ENCODE results near the gene TLR4. TPM values are rescaled to one million over a fixed set of nuclear protein-coding genes. Genes with fewer than 3 reads are reported as not detected.

Gene TLR4
- total RNA-seq, 1 donor, result 46.7 TPM

DNA sequence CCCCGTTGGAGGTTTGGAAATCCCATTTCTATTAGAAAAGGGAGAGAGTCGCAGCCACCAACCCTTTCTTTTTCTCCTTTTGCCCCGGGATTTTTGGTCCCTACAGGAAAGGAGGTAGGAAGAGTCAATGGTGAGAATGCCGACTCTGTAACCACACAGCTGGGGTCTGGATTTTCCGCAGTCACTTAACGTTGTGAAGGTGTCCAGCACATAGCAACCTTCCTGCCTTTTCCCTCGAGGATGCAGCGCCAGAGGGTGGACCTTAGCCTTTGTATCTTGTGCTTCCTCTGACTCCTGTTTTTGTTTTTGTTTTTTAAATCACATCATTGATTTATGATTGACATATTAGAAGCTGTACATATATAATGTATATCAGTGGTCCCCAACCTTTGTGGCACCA lies 41.4 kb downstream of the TLR4 start:
- Histone ChIP-seq H3K79me2 (ENCODE audit: insufficient read depth, low read length) (no peaks in the 10 kb centered on the region), H3K36me3 (ENCODE audit: insufficient read depth, low read length) (no peaks in the 10 kb centered on the region), H4K20me1 (ENCODE audit: insufficient read depth, low read length) (no peaks in the 10 kb centered on the region), H3K9me3 (ENCODE audit: low read depth, low read length) (no peaks in the 10 kb centered on the region), H2AFZ (ENCODE audit: low read length) (peak overlapping the region; percentile 97), H3K4me2 (ENCODE audit: insufficient read depth, low read length) (peak overlapping the region; percentile 91), H3K27me3 (ENCODE audit: insufficient read depth, low read length) (peaks cover 2% of the 10 kb centered on the region), H3K4me3 (ENCODE audit: insufficient read depth, low read length) (peak overlapping the region; percentile 75), H3K27ac (ENCODE audit: low read depth, low read length) (no peak overlapping the region), H3K4me1 (ENCODE audit: insufficient read depth, low read length) (peaks cover 7% of the 10 kb centered on the region)
- TF ChIP-seq, protein P1, sequence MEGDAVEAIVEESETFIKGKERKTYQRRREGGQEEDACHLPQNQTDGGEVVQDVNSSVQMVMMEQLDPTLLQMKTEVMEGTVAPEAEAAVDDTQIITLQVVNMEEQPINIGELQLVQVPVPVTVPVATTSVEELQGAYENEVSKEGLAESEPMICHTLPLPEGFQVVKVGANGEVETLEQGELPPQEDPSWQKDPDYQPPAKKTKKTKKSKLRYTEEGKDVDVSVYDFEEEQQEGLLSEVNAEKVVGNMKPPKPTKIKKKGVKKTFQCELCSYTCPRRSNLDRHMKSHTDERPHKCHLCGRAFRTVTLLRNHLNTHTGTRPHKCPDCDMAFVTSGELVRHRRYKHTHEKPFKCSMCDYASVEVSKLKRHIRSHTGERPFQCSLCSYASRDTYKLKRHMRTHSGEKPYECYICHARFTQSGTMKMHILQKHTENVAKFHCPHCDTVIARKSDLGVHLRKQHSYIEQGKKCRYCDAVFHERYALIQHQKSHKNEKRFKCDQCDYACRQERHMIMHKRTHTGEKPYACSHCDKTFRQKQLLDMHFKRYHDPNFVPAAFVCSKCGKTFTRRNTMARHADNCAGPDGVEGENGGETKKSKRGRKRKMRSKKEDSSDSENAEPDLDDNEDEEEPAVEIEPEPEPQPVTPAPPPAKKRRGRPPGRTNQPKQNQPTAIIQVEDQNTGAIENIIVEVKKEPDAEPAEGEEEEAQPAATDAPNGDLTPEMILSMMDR (IDR thresholded peaks at IDR 0.05; ENCODE audit: extremely low read depth, low read depth, low read length), result no peak
- DNase-seq (ENCODE audit: insufficient read length, low spot score, missing footprints), result no peak

DNA sequence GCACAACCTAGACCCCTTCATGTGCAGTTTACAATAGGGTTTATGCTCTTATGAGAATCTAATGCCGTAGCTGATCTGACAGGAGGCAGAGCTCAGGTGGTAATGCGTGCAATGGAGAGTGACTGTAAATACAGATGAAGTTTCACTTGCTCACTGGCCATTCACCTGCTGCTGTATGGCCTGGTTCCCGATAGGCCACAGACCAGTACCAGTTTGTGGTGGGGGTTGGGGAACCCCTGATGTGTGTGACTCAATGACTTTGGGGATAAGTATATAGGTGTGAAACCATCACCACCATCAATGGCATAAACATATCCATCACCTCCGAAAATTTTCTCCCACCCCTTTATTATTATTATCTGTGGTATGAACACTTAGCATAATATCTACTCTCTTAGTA lies 42.1 kb downstream of the TLR4 start:
- no peaks in the 10 kb centered on the region for H3K79me2 ChIP-seq (ENCODE audit: insufficient read depth, low read length)
- DNase-seq (ENCODE audit: insufficient read length, low spot score, missing footprints), result no peak
- H3K9me3 ChIP-seq (ENCODE audit: low read depth, low read length), result no peaks in the 10 kb centered on the region
- no peak overlapping the region for H3K4me2 ChIP-seq (ENCODE audit: insufficient read depth, low read length)
- no peaks in the 10 kb centered on the region for H3K36me3 ChIP-seq (ENCODE audit: insufficient read depth, low read length)
- peaks cover 7% of the 10 kb centered on the region for H3K4me1 ChIP-seq (ENCODE audit: insufficient read depth, low read length)
- no peak overlapping the region for H3K27ac ChIP-seq (ENCODE audit: low read depth, low read length)
- no peaks in the 10 kb centered on the region for H4K20me1 ChIP-seq (ENCODE audit: insufficient read depth, low read length)
- H2AFZ ChIP-seq (ENCODE audit: low read length), result no peak overlapping the region
- no peak overlapping the region for H3K4me3 ChIP-seq (ENCODE audit: insufficient read depth, low read length)
- TF ChIP-seq, protein P1 (IDR thresholded peaks at IDR 0.05; ENCODE audit: extremely low read depth, low read depth, low read length), result no peak
- peaks cover 2% of the 10 kb centered on the region for H3K27me3 ChIP-seq (ENCODE audit: insufficient read depth, low read length)

DNA sequence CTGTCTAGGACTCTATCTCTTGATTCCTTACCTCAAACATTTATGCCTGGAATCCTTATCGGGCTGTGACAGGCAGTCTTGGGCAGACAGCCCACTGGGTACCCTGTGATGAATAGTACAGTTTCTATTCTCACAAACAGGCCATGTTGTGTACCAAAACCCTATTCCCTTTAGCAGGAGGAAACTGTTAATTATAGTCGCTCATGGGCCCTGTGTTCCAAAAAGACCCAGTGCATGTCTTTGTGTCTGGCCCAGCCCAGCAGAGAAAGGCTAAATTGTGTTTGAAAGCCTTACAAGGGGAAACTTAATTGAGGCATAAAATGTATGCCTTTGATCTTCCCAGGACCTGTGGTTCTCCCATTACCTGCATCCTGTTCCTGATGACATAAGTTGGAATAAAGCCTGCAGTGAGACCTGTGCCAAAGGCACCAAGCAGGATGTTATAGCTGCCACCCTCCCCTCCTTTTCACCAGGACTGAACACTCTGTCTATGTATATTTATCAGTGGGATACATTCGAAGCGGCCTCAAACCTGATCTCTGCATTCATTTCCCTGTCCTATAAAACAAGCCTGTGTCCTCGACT lies 43.3 kb downstream of the TLR4 start:
- Histone ChIP-seq H3K9me3 (ENCODE audit: low read depth, low read length) (no peaks in the 10 kb centered on the region), H3K4me3 (ENCODE audit: insufficient read depth, low read length) (no peak overlapping the region), H3K4me2 (ENCODE audit: insufficient read depth, low read length) (no peak overlapping the region), H3K36me3 (ENCODE audit: insufficient read depth, low read length) (no peaks in the 10 kb centered on the region), H4K20me1 (ENCODE audit: insufficient read depth, low read length) (no peaks in the 10 kb centered on the region), H3K4me1 (ENCODE audit: insufficient read depth, low read length) (peaks cover 7% of the 10 kb centered on the region), H2AFZ (ENCODE audit: low read length) (no peak overlapping the region), H3K27ac (ENCODE audit: low read depth, low read length) (no peak overlapping the region), H3K27me3 (ENCODE audit: insufficient read depth, low read length) (peaks cover 2% of the 10 kb centered on the region), H3K79me2 (ENCODE audit: insufficient read depth, low read length) (no peaks in the 10 kb centered on the region)
- DNase-seq (ENCODE audit: insufficient read length, low spot score, missing footprints), result no peak
- TF ChIP-seq, protein P1 (IDR thresholded peaks at IDR 0.05; ENCODE audit: extremely low read depth, low read depth, low read length), result no peak

DNA sequence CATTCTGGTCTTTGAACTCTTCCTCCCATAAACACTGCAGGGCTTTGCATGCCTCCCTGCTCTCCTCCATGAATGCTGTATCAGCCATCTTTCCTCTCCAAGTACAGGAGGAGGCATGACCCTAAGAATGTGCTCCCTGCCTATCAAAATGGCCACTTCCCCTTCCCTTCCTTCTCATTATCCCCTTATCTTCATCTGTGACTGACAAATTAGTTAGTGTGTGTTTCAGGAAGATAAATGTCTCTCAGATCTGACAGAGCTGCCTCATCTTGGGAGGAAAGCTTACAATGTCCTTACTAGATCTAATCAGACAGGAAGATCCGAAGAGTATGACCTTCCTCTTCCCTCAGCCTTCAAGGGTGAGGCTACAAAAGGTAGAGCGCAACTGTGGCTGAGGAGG lies 46.2 kb downstream of the TLR4 start:
- no peak overlapping the region for H3K4me2 ChIP-seq (ENCODE audit: insufficient read depth, low read length)
- no peaks in the 10 kb centered on the region for H4K20me1 ChIP-seq (ENCODE audit: insufficient read depth, low read length)
- H3K36me3 ChIP-seq (ENCODE audit: insufficient read depth, low read length), result no peaks in the 10 kb centered on the region
- no peak overlapping the region for H3K4me3 ChIP-seq (ENCODE audit: insufficient read depth, low read length)
- no peaks in the 10 kb centered on the region for H3K9me3 ChIP-seq (ENCODE audit: low read depth, low read length)
- TF ChIP-seq, protein P1 (IDR thresholded peaks at IDR 0.05; ENCODE audit: extremely low read depth, low read depth, low read length), result no peak
- H3K27me3 ChIP-seq (ENCODE audit: insufficient read depth, low read length), result no peaks in the 10 kb centered on the region
- H3K79me2 ChIP-seq (ENCODE audit: insufficient read depth, low read length), result no peaks in the 10 kb centered on the region
- no peak overlapping the region for H2AFZ ChIP-seq (ENCODE audit: low read length)
- DNase-seq (ENCODE audit: insufficient read length, low spot score, missing footprints), result no peak
- H3K4me1 ChIP-seq (ENCODE audit: insufficient read depth, low read length), result peaks cover 1% of the 10 kb centered on the region
- no peak overlapping the region for H3K27ac ChIP-seq (ENCODE audit: low read depth, low read length)

Data from osteoblast (primary cell).